Neuronal stem cell (in vitro differentiated cells): ENCODE measurements around the gene WDSUB1.
A peak's percentile ranks its signal among the peaks of the same experiment; 100 is the strongest.

Source experiments
- DNase-seq: peaks from one replicate; pipeline ENCODE4 v3.0.0-alpha.2; 2013; ENCODE audit warnings: low spot score
- H2AFZ ChIP-seq: one replicate; pipeline ENCODE4 v1.6.1; 2013; ENCODE audit warnings: mild to moderate bottlenecking, low read length, inconsistent platforms
- H2AK5ac ChIP-seq: 2 replicates; pipeline ENCODE4 v1.6.1; 2013; ENCODE audit warnings: low read depth, mild to moderate bottlenecking, inconsistent platforms, low read length, moderate library complexity, mixed read lengths
- H2BK120ac ChIP-seq: 2 replicates; pipeline ENCODE4 v1.6.1; 2013; ENCODE audit warnings: low read depth, mild to moderate bottlenecking, inconsistent platforms, low read length, moderate library complexity, mixed read lengths
- H2BK12ac ChIP-seq: one replicate; pipeline ENCODE4 v1.6.1; 2013; ENCODE audit warnings: low read length, inconsistent platforms
- H2BK15ac ChIP-seq: 2 replicates; pipeline ENCODE4 v1.6.1; 2013; ENCODE audit warnings: mild to moderate bottlenecking, low read length, inconsistent platforms, mixed read lengths
- H2BK5ac ChIP-seq: one replicate; pipeline ENCODE4 v1.6.1; 2013; ENCODE audit warnings: inconsistent platforms, mild to moderate bottlenecking, low read length, moderate library complexity
- H3K14ac ChIP-seq: one replicate; pipeline ENCODE4 v1.6.1; 2013; ENCODE audit warnings: low read length, inconsistent platforms
- H3K18ac ChIP-seq: 2 replicates; pipeline ENCODE4 v1.6.1; 2013; ENCODE audit warnings: low read length, inconsistent platforms
- H3K23ac ChIP-seq: 2 replicates; pipeline ENCODE4 v1.6.1; 2013; ENCODE audit warnings: low read depth, mild to moderate bottlenecking, mixed read lengths, low read length, inconsistent platforms; ENCODE audit not compliant: poor library complexity
- H3K27ac ChIP-seq: replicated peaks from 3 replicates; pipeline ENCODE4 v1.5.1; 2013; ENCODE audit warnings: low read length, inconsistent platforms
- H3K27me3 ChIP-seq, 3 experiments: 2 replicates each; pipeline ENCODE4 v1.6.1; 2013; ENCODE audit warnings: low read length in 3 of 3, mild to moderate bottlenecking in 2 of 3, inconsistent platforms in 1 of 3, low read depth in 1 of 3, mixed read lengths in 1 of 3, moderate library complexity in 1 of 3; ENCODE audit not compliant: control insufficient read depth in 3 of 3, insufficient read depth in 3 of 3
- H3K36me3 ChIP-seq, 2 donors: replicated peaks in 1 of 2; 2 replicates each; pipeline ENCODE4 v1.6.1; 2013; ENCODE audit warnings: low read length in 2 of 2; ENCODE audit not compliant: control insufficient read depth in 2 of 2, insufficient read depth in 2 of 2
- H3K4ac ChIP-seq: 2 replicates; pipeline ENCODE4 v1.6.1; 2013; ENCODE audit warnings: inconsistent platforms, mild to moderate bottlenecking, low read length, moderate library complexity
- H3K4me1 ChIP-seq, 2 donors: 1 replicate in 1 of 2; 2 replicates in 1 of 2; pipeline ENCODE4 v1.6.1; 2013; ENCODE audit warnings: low read length in 2 of 2, low read depth in 1 of 2; ENCODE audit not compliant: control insufficient read depth in 2 of 2, insufficient read depth in 1 of 2
- H3K4me2 ChIP-seq: one replicate; pipeline ENCODE4 v1.6.1; 2013; ENCODE audit warnings: mild to moderate bottlenecking, low read length, inconsistent platforms; ENCODE audit not compliant: insufficient read depth, poor library complexity, severe bottlenecking
- H3K4me3 ChIP-seq, 2 donors: 2 replicates each; pipeline ENCODE4 v1.5.1; 2013; ENCODE audit warnings: low read length in 2 of 2, mild to moderate bottlenecking in 2 of 2, inconsistent platforms in 1 of 2, moderate library complexity in 1 of 2
- H3K79me1 ChIP-seq: one replicate; pipeline ENCODE4 v1.6.1; 2013; ENCODE audit warnings: low read depth, mild to moderate bottlenecking, inconsistent platforms, low read length, moderate library complexity
- H3K9ac ChIP-seq: one replicate; pipeline ENCODE4 v1.6.1; 2013; ENCODE audit warnings: mild to moderate bottlenecking, low read depth, low read length, inconsistent platforms; ENCODE audit not compliant: poor library complexity
- H3K9me3 ChIP-seq, 2 donors: replicated peaks in 1 of 2; 2 replicates each; pipeline versions ENCODE3 to v1.6.1; 2013; ENCODE audit warnings: low read length in 2 of 2, mild to moderate bottlenecking in 2 of 2, inconsistent platforms in 1 of 2, low read depth in 1 of 2, mixed read lengths in 1 of 2, moderate library complexity in 1 of 2; ENCODE audit not compliant: control insufficient read depth in 2 of 2, insufficient read depth in 1 of 2
- H4K8ac ChIP-seq: one replicate; pipeline ENCODE4 v1.6.1; 2013; ENCODE audit warnings: low read depth, mild to moderate bottlenecking, inconsistent platforms, low read length, moderate library complexity
- H4K91ac ChIP-seq: one replicate; pipeline ENCODE4 v1.6.1; 2013; ENCODE audit warnings: low read length, low read depth, mild to moderate bottlenecking, inconsistent platforms; ENCODE audit not compliant: poor library complexity
- WGBS, 2 donors: extraction: QIAGEN DNeasy Blood & Tissue Kit; methylation state at CpG; one replicate each; pipeline ENCODE4 v1.1.7; 2013; ENCODE audit warnings: missing lambda C conversion rate in 2 of 2, mixed read lengths in 1 of 2; ENCODE audit not compliant: insufficient read length in 2 of 2, insufficient replicate concordance in 1 of 2; ENCODE audit errors: extremely low coverage in 2 of 2; 5-methylcytosine and 5-hydroxymethylcytosine counted together

Gene WDSUB1

DNA sequence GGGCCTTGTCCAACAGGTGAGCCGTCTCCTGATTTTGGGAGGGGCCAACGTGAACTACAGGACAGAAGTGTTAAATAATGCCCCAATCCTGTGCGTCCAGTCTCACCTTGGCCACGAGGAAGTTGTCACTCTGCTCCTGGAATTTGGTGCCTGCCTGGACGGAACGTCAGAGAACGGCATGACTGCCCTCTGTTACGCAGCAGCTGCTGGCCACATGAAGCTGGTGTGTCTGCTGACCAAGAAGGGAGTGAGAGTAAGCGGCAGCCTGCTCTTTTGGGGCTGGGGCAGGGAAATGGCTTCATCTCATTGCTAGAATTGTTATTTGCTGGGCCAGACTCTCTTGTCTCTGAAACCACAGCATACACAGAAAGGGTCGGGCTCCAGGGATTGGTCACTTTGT is 92.3 kb downstream of the WDSUB1 start:
- Histone ChIP-seq H2BK12ac (no peak overlapping the region), H3K36me3 (peaks cover 0 to 67% of the 10 kb centered on the region in 2 donors), H3K9me3 (no peaks in the 10 kb centered on the region), H2BK120ac (peak overlapping the region; percentile 81), H3K27ac (no peak overlapping the region), H3K14ac (no peak overlapping the region), H2BK5ac (no peak overlapping the region), H3K27me3 (no peaks in the 10 kb centered on the region), H2AK5ac (no peak overlapping the region), H4K8ac (no peak overlapping the region), H3K9ac (no peak overlapping the region), H2BK15ac (no peak overlapping the region), H4K91ac (no peak overlapping the region), H3K4ac (no peak overlapping the region), H3K79me1 (no peaks in the 10 kb centered on the region), H3K4me1 (no peaks in the 10 kb centered on the region), H2AFZ (no peak overlapping the region), H3K4me2 (no peak overlapping the region), H3K18ac (peak overlapping the region; percentile 3), H3K4me3 (peak overlapping the region in 1 of 2 donors; percentile 58), H3K23ac (no peak overlapping the region)
- no CpG with 5 or more reads among the region's 10 CpGs for WGBS, 2 donors
- DNase-seq: no peak

DNA sequence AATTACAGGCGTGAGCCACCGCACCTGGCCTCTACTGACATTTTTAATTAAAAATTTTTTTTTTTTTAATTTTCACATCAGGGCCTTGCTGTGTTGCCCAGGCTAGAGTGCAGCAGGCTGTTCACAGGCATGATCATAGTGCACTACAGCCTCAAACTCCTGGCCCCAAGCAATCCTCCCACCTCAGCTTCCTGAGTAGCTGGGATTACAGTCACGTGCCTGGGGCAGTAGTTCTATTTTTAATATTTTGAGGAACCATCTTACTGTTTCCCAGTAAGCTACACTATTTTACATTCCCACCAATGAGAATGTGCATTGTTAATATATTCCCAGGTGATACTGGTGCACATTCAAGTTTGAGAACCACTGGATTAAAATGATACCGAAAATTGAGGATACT is 92.7 kb downstream of the WDSUB1 start:
- Histone ChIP-seq H3K4ac (no peak overlapping the region), H2BK120ac (no peak overlapping the region), H3K4me2 (no peak overlapping the region), H3K14ac (no peak overlapping the region), H3K27me3 (no peaks in the 10 kb centered on the region), H2AK5ac (no peak overlapping the region), H2BK15ac (no peak overlapping the region), H3K18ac (no peak overlapping the region), H3K4me1 (no peaks in the 10 kb centered on the region), H3K4me3 (no peak overlapping the region), H3K9ac (no peak overlapping the region), H3K9me3 (peaks cover 0 to 1% of the 10 kb centered on the region in 2 donors), H4K91ac (no peak overlapping the region), H3K79me1 (no peaks in the 10 kb centered on the region), H2BK5ac (no peak overlapping the region), H3K36me3 (peaks cover 0 to 67% of the 10 kb centered on the region in 2 donors), H2AFZ (no peak overlapping the region), H3K27ac (no peak overlapping the region), H4K8ac (no peak overlapping the region), H3K23ac (no peak overlapping the region), H2BK12ac (no peak overlapping the region)
- DNase-seq: no peak
- no CpG with 5 or more reads among the region's 4 CpGs for WGBS, 2 donors

DNA sequence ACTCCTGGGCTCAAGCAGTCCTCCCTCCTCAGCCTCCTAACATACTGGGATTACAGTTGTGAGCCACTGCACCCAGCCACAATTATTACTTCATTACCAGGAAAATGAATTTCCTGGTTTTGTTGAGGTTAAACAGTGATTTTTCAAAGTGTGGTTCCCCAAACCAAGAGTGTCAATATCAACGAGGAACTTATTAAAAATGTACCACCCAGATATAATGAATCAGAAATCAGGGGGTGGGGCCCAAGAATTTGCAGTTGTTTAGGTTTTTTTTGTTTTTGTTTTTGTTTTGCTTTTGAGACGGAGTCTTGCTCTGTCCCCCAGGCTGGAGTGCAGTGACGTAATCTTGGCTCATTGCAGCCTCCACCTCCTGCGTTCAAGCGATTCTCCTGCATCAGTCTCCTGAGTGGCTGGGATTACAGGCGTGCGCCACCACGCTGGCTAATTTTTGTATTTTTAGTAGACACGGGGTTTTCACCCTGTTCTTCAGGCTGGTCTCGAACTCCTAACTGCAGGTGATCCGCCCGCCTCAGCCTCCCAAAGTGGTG is 94.1 kb downstream of the WDSUB1 start:
- H3K14ac ChIP-seq: no peak overlapping the region
- no CpG with 5 or more reads among the region's 12 CpGs for WGBS, 2 donors
- DNase-seq: no peak

DNA sequence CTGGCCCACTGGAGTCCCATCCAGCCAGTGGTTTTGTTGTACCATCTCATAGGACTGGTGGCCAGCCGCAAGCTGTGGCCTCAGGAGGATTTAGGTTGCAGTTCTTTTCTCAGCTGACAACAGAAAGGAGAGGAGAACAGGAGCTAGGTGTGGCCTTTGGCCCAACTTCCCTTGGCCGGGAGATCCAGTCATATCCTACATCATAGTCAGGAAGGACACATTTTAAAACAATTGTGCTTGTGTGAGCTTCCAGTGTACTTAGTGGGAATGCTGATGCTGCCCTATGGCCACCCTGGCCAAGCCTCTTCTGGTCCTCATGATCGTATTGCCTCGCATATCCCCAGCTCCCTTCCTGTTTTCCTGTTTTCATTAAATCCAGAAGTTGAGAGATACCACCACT is 98.1 kb downstream of the WDSUB1 start:
- Histone ChIP-seq H3K4me1 (no peaks in the 10 kb centered on the region), H3K27me3 (no peaks in the 10 kb centered on the region), H3K9ac (no peak overlapping the region), H2BK5ac (no peak overlapping the region), H2BK15ac (no peak overlapping the region), H3K18ac (peak overlapping the region; percentile 42), H3K14ac (no peak overlapping the region), H3K9me3 (peaks cover 0 to 1% of the 10 kb centered on the region in 2 donors), H3K4ac (no peak overlapping the region), H2AK5ac (no peak overlapping the region), H3K36me3 (peaks cover 0 to 66% of the 10 kb centered on the region in 2 donors), H3K4me2 (no peak overlapping the region), H4K8ac (no peak overlapping the region), H2BK12ac (no peak overlapping the region), H3K79me1 (no peaks in the 10 kb centered on the region), H3K4me3 (no peak overlapping the region), H4K91ac (no peak overlapping the region), H2AFZ (no peak overlapping the region), H3K23ac (no peak overlapping the region), H3K27ac (no peak overlapping the region), H2BK120ac (no peak overlapping the region)
- no CpG with 5 or more reads among the region's 4 CpGs for WGBS, 2 donors
- no peak for DNase-seq

More for the DNA sequence above, 94.1 kb downstream of the WDSUB1 start:
- no peak overlapping the region for H2BK12ac ChIP-seq
- H2BK5ac ChIP-seq: no peak overlapping the region
- no peak overlapping the region for H3K4me2 ChIP-seq
- H4K91ac ChIP-seq: no peak overlapping the region
- H3K9me3 ChIP-seq: peaks cover 0 to 1% of the 10 kb centered on the region in 2 donors
- H2AFZ ChIP-seq: no peak overlapping the region
- peaks cover 0 to 65% of the 10 kb centered on the region in 2 donors for H3K36me3 ChIP-seq
- no peaks in the 10 kb centered on the region for H3K27me3 ChIP-seq
- no peaks in the 10 kb centered on the region for H3K4me1 ChIP-seq
- no peak overlapping the region for H3K9ac ChIP-seq
- no peak overlapping the region for H2AK5ac ChIP-seq
- no peak overlapping the region for H3K23ac ChIP-seq
- no peaks in the 10 kb centered on the region for H3K79me1 ChIP-seq
- H3K4me3 ChIP-seq: no peak overlapping the region
- H2BK120ac ChIP-seq: no peak overlapping the region
- no peak overlapping the region for H3K4ac ChIP-seq
- no peak overlapping the region for H3K18ac ChIP-seq
- no peak overlapping the region for H4K8ac ChIP-seq
- H3K27ac ChIP-seq: no peak overlapping the region
- no peak overlapping the region for H2BK15ac ChIP-seq
